Stimulated activated CD4-positive, alpha-beta T cell treated with anti-CD3 and anti-CD28 coated beads, TNF-alpha, amount 100 ng/mL, for 48 hours (primary cell): ENCODE data around the gene NBAS.

Experiments used
- DNase-seq, 3 donors: peaks; one replicate each; pipeline ENCODE4 v3.0.0-alpha.2; 2020; ENCODE audit warnings: low read depth in 3 of 3

NBAS gene

DNA sequence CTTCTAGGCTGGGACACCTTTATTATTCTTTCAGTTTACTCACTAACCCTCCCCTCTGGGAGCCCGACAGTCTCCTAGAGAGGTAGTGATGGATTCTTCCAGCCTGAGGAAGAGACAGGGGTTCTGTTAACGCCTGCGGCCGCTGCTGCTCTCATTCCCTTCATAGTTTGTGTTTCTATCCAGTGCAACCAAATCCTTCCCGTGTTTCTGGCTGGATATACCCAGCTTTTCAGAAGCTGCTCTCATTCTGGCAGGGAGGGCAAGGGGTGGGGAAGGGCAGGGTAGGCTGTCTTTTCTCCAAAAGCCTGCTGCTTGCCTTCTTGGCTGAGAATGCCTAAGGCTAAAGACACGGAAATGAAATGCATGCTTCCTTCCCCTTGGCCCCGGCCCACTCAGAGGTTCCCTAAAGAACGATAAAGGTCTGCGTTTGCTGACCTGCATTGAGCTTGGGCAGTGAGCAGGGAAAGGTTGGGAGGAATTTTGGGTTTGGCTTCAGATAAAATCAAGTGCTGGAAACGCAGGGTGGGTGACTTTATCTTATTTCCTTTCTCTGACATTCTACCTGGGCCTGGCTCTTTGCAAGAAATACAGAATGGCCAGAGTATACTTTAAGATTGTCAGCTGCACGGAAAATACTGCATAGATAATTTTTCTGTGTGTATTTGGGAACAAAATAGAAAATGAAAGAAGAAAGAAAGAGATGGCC is 390.9 kb downstream of the NBAS start:
- DNase-seq = no peak

DNA sequence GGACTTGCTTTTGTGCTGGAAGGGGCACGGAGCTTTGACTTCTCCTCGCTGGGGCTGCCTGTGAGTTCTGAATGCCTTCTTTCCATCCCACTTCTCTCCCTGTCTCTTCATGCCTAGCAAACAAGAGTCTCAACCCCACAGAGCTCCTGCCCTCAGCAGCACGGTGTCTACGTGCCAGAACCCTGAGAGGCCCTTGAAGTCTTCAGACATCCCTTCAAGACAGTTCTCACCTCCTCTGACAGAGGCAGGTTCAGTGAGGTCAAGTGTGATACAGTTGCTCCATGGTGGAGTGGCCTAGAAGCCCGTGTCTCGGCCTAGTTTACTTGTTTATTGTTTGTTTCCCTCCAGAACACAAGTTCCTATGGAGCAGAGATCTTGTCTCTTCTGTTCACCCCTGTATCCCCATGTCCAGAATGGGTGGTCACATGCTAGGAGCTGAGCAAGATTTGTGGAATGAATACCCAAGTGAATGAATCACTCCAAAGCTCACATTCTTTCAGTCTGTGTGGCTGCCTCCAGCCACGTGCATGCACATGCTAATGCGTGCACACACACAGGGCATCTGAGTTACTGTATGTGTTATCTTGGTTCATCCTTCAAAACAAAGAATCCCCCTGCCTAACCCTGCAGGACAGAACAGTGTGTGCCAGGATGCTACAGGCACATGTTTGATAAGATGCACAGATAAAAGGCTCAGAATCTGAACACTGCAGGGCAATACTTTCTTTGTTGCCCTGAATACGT is 391.6 kb downstream of the NBAS start:
- DNase-seq = no peak

- DNase-seq = no peak
These were observed 393.0 kb downstream of the NBAS start for GRCh38 chr2:15168116-15168515.

DNA sequence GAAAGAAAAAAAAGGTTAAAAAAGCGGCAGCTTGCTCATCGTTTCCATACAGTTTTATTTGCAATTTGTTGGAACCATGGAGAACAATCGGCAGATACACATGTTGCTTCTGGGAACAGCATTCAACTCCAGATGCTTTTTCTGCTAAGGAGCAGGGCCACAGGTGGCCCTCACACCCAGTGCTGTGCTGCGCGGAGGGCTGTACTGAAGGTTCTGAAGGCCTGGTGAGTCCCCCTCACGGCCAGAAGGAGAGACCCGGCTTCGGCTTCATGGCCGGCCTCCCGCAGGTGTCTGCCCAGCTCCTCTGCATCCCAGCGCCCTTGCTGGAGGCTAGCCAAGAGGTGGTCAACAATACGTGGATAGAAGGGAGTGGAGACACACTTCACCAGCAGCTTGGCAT is 394.3 kb downstream of the NBAS start:
- DNase-seq = no peak

DNA sequence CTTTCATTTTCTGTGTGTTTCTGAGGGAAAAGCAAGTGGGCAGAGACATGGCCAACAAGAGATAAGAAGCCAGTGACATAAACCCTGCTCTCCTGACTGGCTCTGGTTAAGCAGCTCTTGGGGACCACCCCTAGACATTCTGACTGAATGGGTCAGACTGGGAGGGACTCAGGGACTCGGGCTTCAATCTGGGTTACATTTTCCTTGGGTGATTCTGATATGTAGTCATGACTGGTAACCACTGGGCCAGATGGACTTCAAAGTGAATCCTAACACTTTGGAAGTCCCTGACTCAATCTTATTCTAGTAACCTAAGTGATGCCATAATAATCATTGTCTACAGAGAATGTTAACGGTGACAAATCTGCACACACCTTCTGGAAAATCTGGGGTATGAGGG is 397.8 kb downstream of the NBAS start:
- no peak for DNase-seq

- no peak for DNase-seq
These were observed 398.5 kb downstream of the NBAS start for GRCh38 chr2:15162620-15163019.

DNA sequence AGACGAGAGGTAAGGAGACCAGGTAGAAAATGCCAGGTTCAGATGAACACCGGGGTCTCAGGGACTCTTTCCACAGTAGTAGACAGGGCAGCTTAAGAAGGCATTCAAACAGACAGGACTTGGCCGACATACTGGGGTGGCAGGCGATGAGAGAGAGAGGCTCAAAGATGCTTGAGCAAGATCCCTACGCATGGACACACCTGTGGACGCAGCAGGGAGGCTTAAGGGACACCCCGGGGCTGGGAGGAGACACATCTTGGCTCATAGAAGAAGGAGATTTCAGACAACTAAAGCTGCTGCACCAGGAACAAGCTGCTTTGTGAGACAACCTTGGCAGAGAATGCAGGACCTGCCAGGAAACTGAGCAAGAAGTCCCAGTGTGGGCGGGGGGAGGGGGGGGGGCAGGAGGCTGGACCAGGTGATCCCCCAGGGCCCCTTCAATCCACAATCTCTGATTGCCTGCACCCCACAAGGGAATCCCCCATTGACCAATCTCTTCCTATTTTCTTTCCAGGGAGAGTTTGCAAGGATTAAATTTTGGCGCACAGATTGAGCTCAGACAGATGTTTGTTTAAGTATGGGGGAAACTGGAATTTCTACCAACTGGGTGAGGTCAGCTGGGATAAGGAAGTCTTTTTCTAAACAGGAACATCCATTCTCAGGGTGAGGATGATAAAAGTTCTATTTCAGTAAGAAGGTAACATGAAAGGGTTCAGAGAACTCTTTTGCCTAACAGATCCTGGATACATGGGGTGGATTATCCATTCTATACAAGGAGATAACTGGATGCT is 400.7 kb downstream of the NBAS start:
- no peak for DNase-seq

DNA sequence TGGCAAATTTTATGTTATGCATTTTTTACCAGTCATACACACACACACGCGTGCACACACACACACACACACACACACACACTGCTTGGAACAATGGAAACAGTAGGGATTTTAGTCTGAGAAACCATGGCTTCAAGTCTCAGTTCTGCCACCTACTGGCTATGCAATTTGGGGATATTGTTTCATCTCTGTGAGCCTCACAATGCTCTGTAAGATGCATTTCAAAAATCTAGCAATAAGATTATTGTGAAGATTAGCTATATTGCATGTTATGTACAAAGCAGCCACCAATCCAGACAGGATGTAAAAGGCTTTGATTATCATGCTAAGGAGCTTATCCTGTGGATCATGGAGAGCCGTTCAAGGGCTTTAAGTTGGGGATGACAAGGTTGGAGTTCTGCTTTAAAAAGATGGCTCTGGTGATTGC is 401.4 kb downstream of the NBAS start:
- DNase-seq = peak in 1 of 3 donors; percentile 30

DNA sequence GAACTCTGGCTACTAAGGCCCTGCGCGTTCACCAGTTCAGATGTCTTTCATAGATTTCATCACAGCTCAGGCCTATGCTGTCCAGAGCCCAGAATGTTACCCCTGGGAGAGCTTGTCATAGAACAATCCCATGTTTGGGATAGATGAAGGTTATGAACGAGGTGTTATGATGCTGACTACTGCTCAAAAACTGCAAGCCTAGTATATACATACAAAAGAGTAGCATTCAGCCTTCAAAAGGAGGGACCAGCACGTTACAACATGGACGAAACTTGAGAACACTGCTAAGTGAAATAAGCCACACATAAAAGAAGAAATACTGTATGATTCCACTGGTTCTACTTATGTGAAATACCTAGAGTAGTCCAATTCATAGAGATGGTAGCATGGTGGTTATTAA is 401.9 kb downstream of the NBAS start:
- no peak for DNase-seq

DNA sequence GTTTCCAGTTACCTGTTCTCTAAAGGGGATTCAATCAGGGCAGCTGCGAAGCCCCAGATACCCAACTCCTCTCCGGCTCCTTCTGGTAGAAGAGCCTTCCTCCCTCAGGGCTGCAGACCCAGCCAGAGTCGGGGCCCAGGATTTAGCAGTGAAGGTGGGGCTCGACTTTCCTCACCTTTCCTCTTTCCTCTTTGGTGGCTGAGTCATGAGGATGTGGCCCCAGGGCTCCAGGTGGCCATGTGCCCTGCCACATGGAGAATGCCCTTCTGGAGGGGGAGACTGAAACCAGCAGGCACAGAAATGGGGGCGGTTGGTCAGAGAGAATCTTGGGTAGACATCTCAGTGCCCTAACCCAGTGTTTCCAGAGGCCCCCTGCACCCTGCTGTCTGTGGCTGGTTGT is 402.6 kb downstream of the NBAS start:
- no peak for DNase-seq

DNA sequence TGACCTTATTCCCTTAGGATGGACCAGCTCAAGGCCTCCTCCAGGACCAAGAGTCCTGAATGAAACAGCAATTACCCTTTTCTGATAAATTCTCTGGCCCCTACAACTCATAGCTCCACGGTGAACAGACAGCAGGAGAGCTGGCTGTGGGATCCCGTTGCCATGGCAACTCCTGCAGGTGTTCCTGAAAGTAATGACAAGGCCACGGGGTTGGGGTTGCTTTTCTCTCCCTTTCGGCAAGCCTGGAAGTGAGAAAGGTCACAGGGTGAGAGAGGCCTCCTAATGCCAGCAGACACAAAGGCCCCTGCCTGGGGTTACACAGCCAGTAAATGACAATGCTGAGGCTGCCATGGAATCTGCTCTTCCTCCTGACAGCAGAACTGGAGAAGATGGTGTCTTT is 403.0 kb downstream of the NBAS start:
- DNase-seq = no peak

DNA sequence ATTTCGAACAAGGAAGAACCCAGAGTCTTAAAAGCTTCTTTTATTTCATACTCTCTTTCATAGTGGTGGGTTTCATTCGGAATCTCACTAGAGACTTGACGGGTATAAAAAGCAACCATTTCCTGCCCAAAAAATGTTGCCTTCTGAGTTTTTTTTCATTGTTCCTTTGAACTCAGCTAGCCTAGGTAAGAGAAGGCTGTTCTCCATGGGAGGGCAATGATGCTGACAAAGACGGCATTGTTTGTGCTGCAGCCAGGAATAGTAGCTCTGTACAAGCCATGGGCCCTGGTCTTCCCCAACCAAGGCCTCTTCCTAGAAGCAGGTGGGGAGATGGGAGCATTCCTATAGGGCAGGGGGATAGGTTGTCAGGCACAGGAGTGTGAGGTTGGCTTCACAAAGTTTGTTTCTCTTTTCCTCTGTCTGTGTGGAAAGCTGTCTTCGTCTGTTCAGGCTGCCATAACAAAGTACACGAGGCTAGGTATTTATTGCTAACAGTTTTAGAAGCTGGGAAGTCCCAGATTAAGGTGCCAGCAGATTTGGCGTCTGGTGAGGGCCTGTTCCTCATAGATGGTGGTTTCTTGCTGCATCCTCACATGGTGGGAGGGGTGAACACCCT is 405.1 kb downstream of the NBAS start:
- no peak for DNase-seq

DNA sequence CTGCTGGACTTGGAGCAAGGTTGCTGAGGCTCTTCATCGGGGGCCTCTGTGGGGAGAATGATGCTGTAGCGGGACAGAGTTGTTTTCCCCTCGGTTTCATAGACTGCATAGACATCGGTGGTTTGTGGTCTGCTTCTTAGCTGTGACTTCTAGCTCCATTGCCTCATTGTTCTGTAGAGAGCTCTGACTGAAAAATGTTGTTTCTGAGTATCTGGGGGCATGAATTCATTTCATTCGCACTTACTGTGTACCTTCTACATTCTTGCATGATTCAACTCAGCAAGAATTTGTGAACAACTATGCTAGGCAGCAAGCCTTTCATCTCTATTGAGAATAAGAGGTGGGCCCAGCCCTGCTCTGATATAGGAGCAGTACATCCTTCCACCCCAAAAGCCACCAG is 406.8 kb downstream of the NBAS start:
- no peak for DNase-seq

- no peak for DNase-seq
These were observed 408.8 kb downstream of the NBAS start for GRCh38 chr2:15152382-15152781.

DNA sequence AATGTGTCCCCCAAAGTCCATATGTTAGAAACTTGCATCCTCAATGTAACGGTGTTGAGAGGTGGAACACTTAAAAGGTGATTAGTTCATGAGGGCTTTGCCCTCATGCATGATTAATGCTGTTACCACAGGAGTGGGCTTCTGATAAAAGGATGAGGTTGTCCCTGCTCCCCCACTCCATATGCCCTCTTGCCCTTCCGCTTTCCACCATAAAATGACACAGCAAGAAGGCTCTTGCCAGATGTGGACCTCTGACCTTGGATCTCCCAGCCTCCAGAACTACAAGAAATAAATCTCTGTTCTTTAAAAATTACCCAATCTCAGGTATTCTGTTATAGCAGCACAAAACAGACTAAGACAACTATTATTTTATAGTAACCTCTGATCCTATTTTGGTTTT is 412.1 kb downstream of the NBAS start:
- DNase-seq = no peak

DNA sequence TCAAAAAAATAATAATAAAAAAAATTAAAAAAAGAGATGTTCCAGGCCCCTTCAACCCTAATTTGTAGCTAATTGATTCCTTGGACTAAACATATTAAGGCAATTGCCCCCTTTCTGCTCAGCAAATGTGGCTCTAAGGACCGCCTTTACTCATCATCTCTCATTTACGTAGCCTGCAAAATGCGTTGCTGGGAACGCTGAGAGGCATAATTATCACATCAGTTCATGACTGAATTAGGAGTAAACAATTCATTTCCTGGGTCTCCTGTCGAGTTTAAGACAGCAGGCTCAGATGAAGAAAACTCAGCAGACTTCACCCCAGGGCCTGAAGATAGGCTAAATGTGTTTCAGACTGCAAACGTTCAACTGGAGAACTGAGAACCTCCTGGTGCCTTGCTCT is 413.5 kb downstream of the NBAS start:
- no peak for DNase-seq

GRCh38 chr2:15146960-15147359 is 414.2 kb downstream of the NBAS start:
- DNase-seq = no peak

- DNase-seq = no peak
These were observed 415.2 kb downstream of the NBAS start for GRCh38 chr2:15145919-15146318.

- DNase-seq = no peak
These were observed 415.9 kb downstream of the NBAS start for GRCh38 chr2:15145046-15145817.

- peak; percentile 46 to 78 (median 66) for DNase-seq
These were observed 419.0 kb downstream of the NBAS start for GRCh38 chr2:15142069-15142689.

DNA sequence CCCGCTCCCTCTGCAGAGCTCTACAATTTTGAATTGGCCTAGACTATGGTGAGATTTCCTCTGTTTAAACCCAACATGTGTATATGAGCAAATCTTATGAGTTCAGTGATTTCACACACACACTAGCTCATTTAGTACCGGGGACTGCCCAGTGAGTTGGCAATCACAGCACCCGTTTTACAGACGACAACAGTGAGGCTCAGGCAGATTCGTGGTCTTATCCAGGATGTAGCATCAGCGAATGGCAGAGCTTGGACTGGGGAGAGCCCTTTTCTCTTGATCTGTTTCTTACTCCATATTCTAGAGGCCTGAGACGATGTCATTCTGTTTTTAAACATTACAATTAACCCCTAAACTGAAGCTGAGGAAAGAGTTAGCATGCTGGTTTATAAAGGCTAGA is 419.9 kb downstream of the NBAS start:
- DNase-seq = no peak
